ENCODE results near the gene FXR2. TPM values are rescaled to one million over a fixed set of nuclear protein-coding genes. Genes with fewer than 3 reads are reported as not detected.

Gene FXR2
- total and polyA plus RNA-seq, 10 of the 15 experiments (the other 5 are each of a cell fraction or from before 2014, with no cell fraction given): 1.6 to 33.3 (median 22.0) TPM

DNA sequence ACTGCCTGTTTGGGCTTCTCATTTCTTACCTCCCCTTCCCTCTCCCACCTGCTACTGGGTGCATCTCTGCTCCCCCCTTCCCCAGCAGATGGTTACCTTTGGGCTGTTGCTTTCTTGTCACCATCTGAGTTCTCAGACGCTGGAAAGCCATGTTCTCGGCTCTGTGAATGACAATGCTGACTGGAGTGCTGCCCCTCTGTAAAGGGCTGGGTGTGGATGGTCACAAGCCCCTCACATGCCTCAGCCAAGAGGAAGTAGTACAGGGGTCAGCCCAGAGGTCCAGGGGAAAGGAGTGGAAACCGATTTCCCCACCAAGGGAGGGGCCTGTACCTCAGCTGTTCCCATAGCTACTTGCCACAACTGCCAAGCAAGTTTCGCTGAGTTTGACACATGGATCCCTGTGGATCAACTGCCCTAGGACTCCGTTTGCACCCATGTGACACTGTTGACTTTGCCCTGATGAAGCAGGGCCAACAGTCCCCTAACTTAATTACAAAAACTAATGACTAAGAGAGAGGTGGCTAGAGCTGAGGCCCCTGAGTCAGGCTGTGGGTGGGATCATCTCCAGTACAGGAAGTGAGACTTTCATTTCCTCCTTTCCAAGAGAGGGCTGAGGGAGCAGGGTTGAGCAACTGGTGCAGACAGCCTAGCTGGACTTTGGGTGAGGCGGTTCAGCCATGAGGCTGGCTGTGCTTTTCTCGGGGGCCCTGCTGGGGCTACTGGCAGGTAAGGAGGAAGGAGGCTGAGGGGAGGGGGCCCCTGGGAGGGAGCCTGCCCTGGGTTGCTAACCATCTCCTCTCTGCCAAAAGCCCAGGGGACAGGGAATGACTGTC, 35.5 kb downstream of the FXR2 start, which contains the start of gene CD68 (continued):
- no peak for TF ChIP-seq SUZ12 (IDR thresholded peaks at IDR 0.05; ENCODE audit: unreplicated experiment)
- no peak for TF ChIP-seq STAT1 (conservative IDR thresholded peaks at IDR 0.05)
- peak; percentile 65; the same call in 1 of the 2 replicates for TF ChIP-seq MEF2A (IDR thresholded peaks at IDR 0.05; ENCODE audit: insufficient read depth, low read depth, low read length)
- TF ChIP-seq TCF3 (IDR thresholded peaks at IDR 0.05; ENCODE audit: borderline replicate concordance, insufficient read depth, low read depth, low read length): no peak
- TF ChIP-seq NR2C2 (IDR thresholded peaks at IDR 0.05; ENCODE audit: borderline replicate concordance, control insufficient read depth, insufficient read length, low read depth): no peak
- peak; percentile 78 for TF ChIP-seq MTA2 (IDR thresholded peaks at IDR 0.05; ENCODE audit: low read depth)
- TF ChIP-seq SP1 (IDR thresholded peaks at IDR 0.05; ENCODE audit: low read depth, low read length): no peak
- TF ChIP-seq CEBPZ (IDR thresholded peaks at IDR 0.05; ENCODE audit: low read depth, low read length): no peak
- peak; percentile 53 for TF ChIP-seq NR2F1 (conservative IDR thresholded peaks at IDR 0.05)
- TF ChIP-seq ZNF24 (IDR thresholded peaks at IDR 0.05): no peak
- TF ChIP-seq CREB1 (IDR thresholded peaks at IDR 0.05; ENCODE audit: low read depth): peak; percentile 68; the same call in 1 of the 2 replicates
- peak; percentile 74; the same call in 1 of the 2 replicates for TF ChIP-seq ESRRA (IDR thresholded peaks at IDR 0.05; ENCODE audit: low read length)
- TF ChIP-seq NRF1 (conservative IDR thresholded peaks at IDR 0.05; ENCODE audit: low read depth, low read length): no peak
- TF ChIP-seq PAX5 (IDR thresholded peaks at IDR 0.05; ENCODE audit: borderline replicate concordance, low read depth, low read length): no peak; the same call in 1 of the 2 replicates
- TF ChIP-seq CUX1 (IDR thresholded peaks at IDR 0.05; ENCODE audit: insufficient replicate concordance, low read depth, low read length): peak; percentile 62
- TF ChIP-seq, protein P1, sequence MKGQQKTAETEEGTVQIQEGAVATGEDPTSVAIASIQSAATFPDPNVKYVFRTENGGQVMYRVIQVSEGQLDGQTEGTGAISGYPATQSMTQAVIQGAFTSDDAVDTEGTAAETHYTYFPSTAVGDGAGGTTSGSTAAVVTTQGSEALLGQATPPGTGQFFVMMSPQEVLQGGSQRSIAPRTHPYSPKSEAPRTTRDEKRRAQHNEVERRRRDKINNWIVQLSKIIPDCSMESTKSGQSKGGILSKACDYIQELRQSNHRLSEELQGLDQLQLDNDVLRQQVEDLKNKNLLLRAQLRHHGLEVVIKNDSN (IDR thresholded peaks at IDR 0.05; ENCODE audit: borderline replicate concordance, extremely low read length, insufficient read depth, low read depth, low read length): peak; percentile 1
- TF ChIP-seq ZNF207 (IDR thresholded peaks at IDR 0.05; ENCODE audit: borderline replicate concordance): 0 out of 2 replicates have a peak, but pooled peaks have one; percentile 55
- no peak for TF ChIP-seq NFYB (IDR thresholded peaks at IDR 0.05; ENCODE audit: insufficient read depth, low read depth, low read length)
- peak; percentile 85 for TF ChIP-seq BCL11A (IDR thresholded peaks at IDR 0.05; ENCODE audit: low read depth, low read length)
- TF ChIP-seq TBL1XR1 (IDR thresholded peaks at IDR 0.05; ENCODE audit: low read depth, low read length): 0 out of 2 replicates have a peak, but pooled peaks have one; percentile 6
- no peak for TF ChIP-seq ZNF217 (IDR thresholded peaks at IDR 0.05)
